IMR-90 (cell line): ENCODE measurements around the gene TMTC2. TPM values are rescaled to one million over a fixed set of nuclear protein-coding genes. Genes with fewer than 3 reads are reported as not detected.

Experiments used
- ATAC-seq: fragments of 200-7000 bp; cut with Tn5 transposase; 2 replicates; pipeline ENCODE4 v1.9.1; 2020; ENCODE audit warnings: low read depth, mild to moderate bottlenecking, moderate library complexity
- BruUV-seq: library from RNA; stranded (reverse); fragments of 400-500 nt; replicated peaks from 2 replicates; lab custom pipeline; 2021; lab: Mats Ljungman, UMichigan
- CTCF ChIA-PET: fragments of 300-600 bp; formaldehyde crosslinking; extraction: SDS; loops from one replicate; lab custom pipeline; 2021; ENCODE audit warnings: antibody characterized with exemption; lab: Yijun Ruan, JAX
- POLR2A ChIA-PET: fragments of 300-600 bp; sonication (Branson Sonifier 250); formaldehyde crosslinking; loops from one replicate; lab custom pipeline; 2022; ENCODE audit warnings: antibody characterized with exemption; ENCODE audit not compliant: unreplicated experiment; lab: Charles Lee
- DNase-seq: peaks from one replicate; pipeline ENCODE4 v3.0.0; 2013
- H2AFZ ChIP-seq: replicated peaks from 2 replicates; pipeline ENCODE3; 2013; ENCODE audit warnings: low read length, mild to moderate bottlenecking; ENCODE audit not compliant: poor library complexity
- H2AK5ac ChIP-seq: 2 replicates; pipeline ENCODE4 v1.6.1; 2013; ENCODE audit warnings: low read depth, low read length, inconsistent platforms
- H2AK9ac ChIP-seq: replicated peaks from 2 replicates; pipeline ENCODE3; 2013; ENCODE audit warnings: mild to moderate bottlenecking, low read depth, low read length, moderate library complexity; ENCODE audit not compliant: poor library complexity
- H2BK120ac ChIP-seq: 2 replicates; pipeline ENCODE4 v1.6.1; 2013; ENCODE audit warnings: low read depth, low read length, inconsistent platforms
- H2BK15ac ChIP-seq: 3 replicates; pipeline ENCODE4 v1.6.1; 2013; ENCODE audit warnings: low read depth, low read length, inconsistent platforms
- H2BK20ac ChIP-seq: 2 replicates; pipeline ENCODE4 v1.6.1; 2013; ENCODE audit warnings: low read depth, mild to moderate bottlenecking, inconsistent platforms, low read length, moderate library complexity
- H2BK5ac ChIP-seq: 2 replicates; pipeline ENCODE4 v1.6.1; 2013; ENCODE audit warnings: mild to moderate bottlenecking, low read depth, low read length, inconsistent platforms; ENCODE audit not compliant: poor library complexity, severe bottlenecking
- H3K14ac ChIP-seq: replicated peaks from 2 replicates; pipeline ENCODE4 v1.6.1; 2013; ENCODE audit warnings: low read depth, low read length, inconsistent platforms
- H3K18ac ChIP-seq: 2 replicates; pipeline ENCODE4 v1.6.1; 2013; ENCODE audit warnings: low read depth, low read length, control low read depth
- H3K23ac ChIP-seq: 2 replicates; pipeline ENCODE4 v1.6.1; 2013; ENCODE audit warnings: low read depth, low read length, inconsistent platforms
- H3K27ac ChIP-seq: 2 replicates; pipeline ENCODE4 v1.5.1; 2013; ENCODE audit warnings: mild to moderate bottlenecking, control low read depth, low read length; ENCODE audit not compliant: insufficient read depth
- H3K27me3 ChIP-seq: 2 replicates; pipeline ENCODE4 v1.6.1; 2013; ENCODE audit warnings: low read length; ENCODE audit not compliant: control insufficient read depth, insufficient read depth
- H3K36me3 ChIP-seq: 2 replicates; pipeline ENCODE4 v1.6.1; 2013; ENCODE audit warnings: low read length, mixed read lengths; ENCODE audit not compliant: control insufficient read depth, insufficient read depth
- H3K4ac ChIP-seq: 2 replicates; pipeline ENCODE4 v1.6.1; 2013; ENCODE audit warnings: low read depth, low read length, inconsistent platforms
- H3K4me1 ChIP-seq: 2 replicates; pipeline ENCODE4 v1.6.1; 2013; ENCODE audit warnings: low read length, mixed read lengths; ENCODE audit not compliant: control insufficient read depth, insufficient read depth
- H3K4me2 ChIP-seq: 2 replicates; pipeline ENCODE4 v1.6.1; 2013; ENCODE audit warnings: low read depth, mild to moderate bottlenecking, control low read depth, low read length, moderate library complexity
- H3K4me3 ChIP-seq: 2 replicates; pipeline ENCODE4 v1.5.1; 2013; ENCODE audit warnings: low read depth, mild to moderate bottlenecking, control low read depth, low read length, moderate library complexity; ENCODE audit not compliant: insufficient read depth
- H3K56ac ChIP-seq: 2 replicates; pipeline ENCODE4 v1.6.1; 2013; ENCODE audit warnings: low read length, inconsistent platforms; ENCODE audit not compliant: insufficient read depth; ENCODE audit errors: extremely low read depth
- H3K79me1 ChIP-seq, 2 experiments: 2 replicates each; pipeline ENCODE4 v1.6.1; 2013; ENCODE audit warnings: low read length in 2 of 2, inconsistent platforms in 1 of 2, low read depth in 1 of 2
- H3K9ac ChIP-seq: 2 replicates; pipeline ENCODE4 v1.6.1; 2013; ENCODE audit warnings: low read depth, low read length, control low read depth
- H3K9me1 ChIP-seq: 2 replicates; pipeline ENCODE4 v1.6.1; 2013; ENCODE audit warnings: low read length, inconsistent platforms; ENCODE audit not compliant: insufficient read depth
- H3K9me3 ChIP-seq: 2 replicates; pipeline ENCODE4 v1.6.1; 2013; ENCODE audit warnings: low read length; ENCODE audit not compliant: control insufficient read depth, insufficient read depth
- H4K20me1 ChIP-seq: 2 replicates; pipeline ENCODE4 v1.6.1; 2013; ENCODE audit warnings: low read length, inconsistent platforms; ENCODE audit not compliant: insufficient read depth
- H4K5ac ChIP-seq: 2 replicates; pipeline ENCODE4 v1.6.1; 2013; ENCODE audit warnings: mild to moderate bottlenecking, low read depth, low read length, control low read depth
- H4K8ac ChIP-seq, 2 experiments: 2 replicates each; pipeline ENCODE4 v1.6.1; 2013; ENCODE audit warnings: low read depth in 2 of 2, low read length in 2 of 2, control low read depth in 1 of 2, inconsistent platforms in 1 of 2
- H4K91ac ChIP-seq: 2 replicates; pipeline ENCODE4 v1.6.1; 2013; ENCODE audit warnings: low read depth, low read length, inconsistent platforms; ENCODE audit not compliant: insufficient read depth
- BHLHE40 ChIP-seq: fragments of 150-350 bp; IDR thresholded peaks from 2 replicates; pipeline ENCODE4 v1.6.1; 2016; ENCODE audit warnings: mild to moderate bottlenecking, low read depth, low read length
- CHD1 ChIP-seq: IDR thresholded peaks from 2 replicates; pipeline ENCODE4 v1.6.1; 2012; ENCODE audit warnings: low read depth, low read length, improper control_type of control experiment
- CTCF ChIP-seq: conservative IDR thresholded peaks from 2 replicates; pipeline ENCODE4 v1.5.1; 2012; ENCODE audit warnings: mild to moderate bottlenecking, low read depth, low read length, improper control_type of control experiment
- ELK1 ChIP-seq: fragments of 150-350 bp; IDR thresholded peaks from 2 replicates; pipeline ENCODE4 v1.6.1; 2016; ENCODE audit warnings: low read depth, mild to moderate bottlenecking, low read length, moderate library complexity, borderline replicate concordance
- FOS ChIP-seq: fragments of 150-350 bp; IDR thresholded peaks from 2 replicates; pipeline ENCODE4 v1.6.1; 2016; ENCODE audit warnings: low read depth, low read length
- NFE2L2 ChIP-seq: fragments of 150-350 bp; IDR thresholded peaks from 2 replicates; pipeline ENCODE4 v1.6.1; 2016; ENCODE audit warnings: low read depth, mild to moderate bottlenecking, low read length
- RAD21 ChIP-seq: IDR thresholded peaks from 2 replicates; pipeline ENCODE4 v1.6.1; 2012; ENCODE audit warnings: low read length, improper control_type of control experiment
- RCOR1 ChIP-seq: IDR thresholded peaks from 2 replicates; pipeline ENCODE4 v1.6.1; 2012; ENCODE audit warnings: mild to moderate bottlenecking, low read length, improper control_type of control experiment; ENCODE audit not compliant: insufficient replicate concordance
- RFX5 ChIP-seq: IDR thresholded peaks from 2 replicates; pipeline ENCODE4 v1.8.0; 2012; ENCODE audit warnings: low read depth, mild to moderate bottlenecking, low read length, moderate library complexity
- SMC3 ChIP-seq: fragments of 150-350 bp; IDR thresholded peaks from 2 replicates; pipeline ENCODE4 v1.6.1; 2016; ENCODE audit warnings: low read depth, mild to moderate bottlenecking, antibody characterized with exemption, low read length, moderate library complexity
- USF2 ChIP-seq: fragments of 150-350 bp; IDR thresholded peaks from 2 replicates; pipeline ENCODE4 v1.6.1; 2017; ENCODE audit warnings: mild to moderate bottlenecking, antibody characterized with exemption, low read length, low read depth
- WGBS, 2 experiments: methylation state at CpG; one replicate each; pipeline versions ENCODE4 v1.1.5 to v1.1.7; 2013; ENCODE audit warnings: missing lambda C conversion rate in 2 of 2; ENCODE audit not compliant: insufficient read length in 1 of 2; ENCODE audit errors: extremely low coverage in 2 of 2; 5-methylcytosine and 5-hydroxymethylcytosine counted together
- dilution Hi-C: fragments of 300-500 bp; cut with HindIII; formaldehyde crosslinking; loops from one replicate; pipeline ENCODE4 v1.14.3; 2018; ENCODE audit warnings: low sequenced_read_pairs; ENCODE audit not compliant: unreplicated experiment
- in situ Hi-C: fragments of 300-500 bp; cut with MboI; formaldehyde crosslinking; loops from 3 replicates; pipeline ENCODE4 v1.14.3; 2019; ENCODE audit warnings: low sequenced_read_pairs, inconsistent platforms, mixed read lengths
- intact Hi-C: fragments of 100-400 bp; cut with micrococcal nuclease; formaldehyde crosslinking; loops from 2 replicates; pipeline ENCODE4 v1.10.0; 2022
- polyA plus RNA-seq, 3 experiments: library from polyadenylated mRNA; depleted of rRNA; stranded (reverse); fragments of >200 nt; gene quantifications; 2 replicates each; pipeline ENCODE4 v1.2.3, GENCODE V29; 2012; ENCODE audit warnings: low replicate concordance in 1 of 3
- total RNA-seq: library from RNA; depleted of rRNA; stranded (reverse); fragments of >200 nt; gene quantifications from 2 replicates; pipeline ENCODE4 v1.2.3, GENCODE V29; 2012

Gene TMTC2
- total and polyA plus RNA-seq, 2 of the 4 experiments (the other 2 are of a cell fraction): 0.56 to 1.4 TPM

- DNase-seq: no peak
- in situ Hi-C loops (no loop called here), intact Hi-C loops (no loop called here), dilution Hi-C loops (no loop called here)
- no peak for TF ChIP-seq RCOR1
- TF ChIP-seq NFE2L2: no peak
- no peak for TF ChIP-seq CTCF
- no peak for TF ChIP-seq RFX5
- TF ChIP-seq ELK1: no peak
- no peak for TF ChIP-seq USF2
- no peak for TF ChIP-seq FOS
- TF ChIP-seq SMC3: no peak
- no peak for TF ChIP-seq RAD21
- TF ChIP-seq BHLHE40: no peak
- no peak for TF ChIP-seq CHD1
- Histone ChIP-seq H2BK20ac (no peak overlapping the region), H2BK15ac (no peak overlapping the region), H3K79me1 (no peaks in the 10 kb centered on the region), H4K8ac (no peak overlapping the region), H3K4me1 (no peaks in the 10 kb centered on the region), H3K4ac (no peak overlapping the region), H3K27me3 (no peaks in the 10 kb centered on the region), H3K9me1 (no peaks in the 10 kb centered on the region), H3K18ac (no peak overlapping the region), H3K56ac (no peak overlapping the region), H3K4me3 (no peak overlapping the region), H3K36me3 (no peaks in the 10 kb centered on the region), H4K5ac (no peak overlapping the region), H3K14ac (no peak overlapping the region), H2BK120ac (no peak overlapping the region), H2BK5ac (no peak overlapping the region), H3K9me3 (no peaks in the 10 kb centered on the region), H3K23ac (no peak overlapping the region), H4K20me1 (no peaks in the 10 kb centered on the region), H3K9ac (no peak overlapping the region), H2AK5ac (no peak overlapping the region), H2AK9ac (no peak overlapping the region), H4K91ac (no peak overlapping the region), H3K4me2 (no peak overlapping the region), H3K27ac (no peak overlapping the region), H2AFZ (no peak overlapping the region)
- CTCF ChIA-PET: no interaction called here
- no CpG with 5 or more reads among the region's 8 CpGs for WGBS, 2 experiments
- no TSS peak for BruUV-seq
- POLR2A ChIA-PET: no interaction called here
- ATAC-seq: no peak
Measured at GRCh38 chr12:82883394-82884355, 197.0 kb downstream of the TMTC2 start.
